Fibroblast of lung (primary cell): Measurements from ENCODE around the gene FAR1. TPM values are rescaled to one million over a fixed set of nuclear protein-coding genes. Genes with fewer than 3 reads are reported as not detected.

ENCODE experiments used
- DNase-seq, 2 donors: peaks; one replicate each; pipeline versions ENCODE4 v3.0.0 to v3.0.0-alpha.2; 2010; ENCODE audit warnings: low read depth in 2 of 2
- H2AFZ ChIP-seq: 2 replicates; pipeline ENCODE4 v1.5.1; 2012; ENCODE audit warnings: low read length, control low read depth, inconsistent platforms
- H3K27ac ChIP-seq: 2 replicates; pipeline ENCODE4 v1.5.1; 2011; ENCODE audit warnings: low read length, control low read depth; ENCODE audit not compliant: insufficient read depth
- H3K27me3 ChIP-seq: 2 replicates; pipeline ENCODE4 v1.5.1; 2011; ENCODE audit warnings: mild to moderate bottlenecking, low read length; ENCODE audit not compliant: control insufficient read depth, insufficient read depth
- H3K36me3 ChIP-seq: 2 replicates; pipeline ENCODE4 v1.5.1; 2011; ENCODE audit warnings: low read length; ENCODE audit not compliant: control insufficient read depth, insufficient read depth
- H3K4me1 ChIP-seq: 2 replicates; pipeline ENCODE4 v1.5.1; 2011; ENCODE audit warnings: low read length; ENCODE audit not compliant: control insufficient read depth, insufficient read depth; ENCODE audit errors: extremely low read depth
- H3K4me2 ChIP-seq: 2 replicates; pipeline ENCODE4 v1.5.1; 2011; ENCODE audit warnings: low read length, control low read depth; ENCODE audit not compliant: insufficient read depth; ENCODE audit errors: extremely low read depth
- H3K4me3 ChIP-seq, 4 experiments: fragments of 200-600 bp in 1 of 4; sonication (generic) in 1 of 4; replicated peaks in 1 of 4; 2 replicates each; pipeline ENCODE4 v1.5.1; 2011 to 2016; ENCODE audit warnings: low read length in 4 of 4, low read depth in 3 of 4, mild to moderate bottlenecking in 3 of 4, control low read depth in 2 of 4, inconsistent platforms in 1 of 4, mixed read lengths in 1 of 4; ENCODE audit not compliant: insufficient read depth in 1 of 4; ENCODE audit errors: control extremely low read depth in 1 of 4
- H3K79me2 ChIP-seq: 2 replicates; pipeline ENCODE4 v1.5.1; 2012; ENCODE audit warnings: mild to moderate bottlenecking, low read length, inconsistent platforms; ENCODE audit not compliant: control insufficient read depth, insufficient read depth
- H3K9ac ChIP-seq: 2 replicates; pipeline ENCODE4 v1.5.1; 2011; ENCODE audit warnings: mild to moderate bottlenecking, low read length, control low read depth; ENCODE audit not compliant: insufficient read depth
- H3K9me3 ChIP-seq: 2 replicates; pipeline ENCODE4 v1.5.1; 2012; ENCODE audit warnings: low read depth, low read length; ENCODE audit not compliant: control insufficient read depth, insufficient read depth
- H4K20me1 ChIP-seq: 2 replicates; pipeline ENCODE4 v1.5.1; 2011; ENCODE audit warnings: low read length; ENCODE audit not compliant: control insufficient read depth, insufficient read depth; ENCODE audit errors: extremely low read depth
- EZH2 ChIP-seq: IDR thresholded peaks from 2 replicates; pipeline ENCODE4 v1.5.1; 2012; ENCODE audit warnings: low read length, control low read depth, mild to moderate bottlenecking; ENCODE audit errors: missing control alignments
- polyA plus RNA-seq, 2 donors: library from polyadenylated mRNA; depleted of rRNA in 1 of 2; stranded (reverse) in 1 of 2; unstranded in 1 of 2; fragments of >200 nt; gene quantifications; 2 replicates each; pipeline ENCODE4 v1.2.1, GENCODE V29; 2011 to 2012; ENCODE audit warnings: missing spikeins in 1 of 2
- total RNA-seq: library from RNA; depleted of rRNA; stranded (reverse); fragments of >200 nt; gene quantifications from 2 replicates; pipeline ENCODE4 v1.2.1, GENCODE V29; 2014
- TF ChIP-seq, protein P1 (sequence below), 2 donors: IDR thresholded peaks in 1 of 2; conservative IDR thresholded peaks in 1 of 2; 1 replicate in 1 of 2; 2 replicates in 1 of 2; pipeline ENCODE4 v1.5.1; 2011 to 2012; ENCODE audit warnings: low read length in 2 of 2, control low read depth in 1 of 2, inconsistent platforms in 1 of 2, low read depth in 1 of 2, mild to moderate bottlenecking in 1 of 2

Gene FAR1
- total and polyA plus RNA-seq, 2 donors (not counting 1 experiment from before 2014, with no cell fraction given) = 58.1 to 69.1 TPM

DNA sequence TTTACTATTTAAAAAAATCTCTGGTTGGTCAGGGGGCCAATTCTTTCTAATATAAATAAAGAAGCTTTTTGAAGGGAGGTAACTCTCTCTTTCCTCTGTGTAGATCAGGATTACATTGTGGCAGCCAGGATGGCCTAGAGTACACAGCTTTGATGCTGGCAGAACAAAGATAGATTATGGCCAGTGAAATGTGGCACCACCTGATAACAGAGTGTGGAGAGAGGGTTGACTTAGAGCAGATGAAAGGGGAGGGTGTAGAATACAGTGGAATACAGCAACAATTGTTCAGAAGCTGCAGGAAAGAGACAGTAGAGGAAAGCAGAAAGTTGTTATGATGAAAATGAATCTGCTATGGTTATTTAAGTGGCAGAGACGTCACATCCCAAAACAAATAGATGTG, 99.0 kb downstream of the FAR1 start:
- H3K27ac ChIP-seq = no peak overlapping the region
- H3K36me3 ChIP-seq = no peaks in the 10 kb centered on the region
- DNase-seq = no peak
- no peak overlapping the region for H3K4me2 ChIP-seq
- TF ChIP-seq EZH2 = no peak
- TF ChIP-seq, protein P1, sequence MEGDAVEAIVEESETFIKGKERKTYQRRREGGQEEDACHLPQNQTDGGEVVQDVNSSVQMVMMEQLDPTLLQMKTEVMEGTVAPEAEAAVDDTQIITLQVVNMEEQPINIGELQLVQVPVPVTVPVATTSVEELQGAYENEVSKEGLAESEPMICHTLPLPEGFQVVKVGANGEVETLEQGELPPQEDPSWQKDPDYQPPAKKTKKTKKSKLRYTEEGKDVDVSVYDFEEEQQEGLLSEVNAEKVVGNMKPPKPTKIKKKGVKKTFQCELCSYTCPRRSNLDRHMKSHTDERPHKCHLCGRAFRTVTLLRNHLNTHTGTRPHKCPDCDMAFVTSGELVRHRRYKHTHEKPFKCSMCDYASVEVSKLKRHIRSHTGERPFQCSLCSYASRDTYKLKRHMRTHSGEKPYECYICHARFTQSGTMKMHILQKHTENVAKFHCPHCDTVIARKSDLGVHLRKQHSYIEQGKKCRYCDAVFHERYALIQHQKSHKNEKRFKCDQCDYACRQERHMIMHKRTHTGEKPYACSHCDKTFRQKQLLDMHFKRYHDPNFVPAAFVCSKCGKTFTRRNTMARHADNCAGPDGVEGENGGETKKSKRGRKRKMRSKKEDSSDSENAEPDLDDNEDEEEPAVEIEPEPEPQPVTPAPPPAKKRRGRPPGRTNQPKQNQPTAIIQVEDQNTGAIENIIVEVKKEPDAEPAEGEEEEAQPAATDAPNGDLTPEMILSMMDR (conservative IDR thresholded peaks at IDR 0.05 in 1 of 2, IDR thresholded peaks at IDR 0.05 in 1 of 2; ENCODE audit: low read depth in 1 of 2, low read length in 2 of 2) = no peak
- H4K20me1 ChIP-seq = no peaks in the 10 kb centered on the region
- H3K9me3 ChIP-seq = no peaks in the 10 kb centered on the region
- H3K79me2 ChIP-seq = no peaks in the 10 kb centered on the region
- no peaks in the 10 kb centered on the region for H3K4me1 ChIP-seq
- no peak overlapping the region for H3K9ac ChIP-seq
- no peak overlapping the region for H2AFZ ChIP-seq
- H3K27me3 ChIP-seq = no peaks in the 10 kb centered on the region
- H3K4me3 ChIP-seq = no peak overlapping the region

DNA sequence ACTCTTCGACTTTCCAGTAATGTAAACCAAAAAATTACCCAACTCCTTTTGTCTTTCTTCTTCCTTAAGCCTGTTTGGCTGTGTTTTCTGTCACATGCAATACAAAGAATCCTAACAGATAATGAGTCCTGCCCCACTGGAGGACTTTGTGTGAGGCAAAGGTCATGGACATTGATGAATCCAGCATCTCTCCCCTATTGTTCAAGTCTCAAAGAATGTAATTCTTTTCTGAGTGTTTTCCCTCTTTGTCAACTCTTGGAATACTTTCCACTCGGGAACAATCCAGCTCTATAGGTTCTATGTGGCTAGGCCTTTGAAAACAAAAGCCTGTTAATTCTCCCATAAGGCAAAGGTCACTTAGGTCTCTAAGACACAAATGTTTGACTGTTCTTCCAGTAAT, 100.7 kb downstream of the FAR1 start:
- Histone ChIP-seq H3K4me3 (no peak overlapping the region), H2AFZ (no peak overlapping the region), H3K4me1 (no peaks in the 10 kb centered on the region), H3K27me3 (no peaks in the 10 kb centered on the region), H3K9ac (no peak overlapping the region), H3K4me2 (no peak overlapping the region), H3K79me2 (no peaks in the 10 kb centered on the region), H4K20me1 (no peaks in the 10 kb centered on the region), H3K36me3 (no peaks in the 10 kb centered on the region), H3K27ac (no peak overlapping the region), H3K9me3 (no peaks in the 10 kb centered on the region)
- TF ChIP-seq, protein P1 (conservative IDR thresholded peaks at IDR 0.05 in 1 of 2, IDR thresholded peaks at IDR 0.05 in 1 of 2; ENCODE audit: low read depth in 1 of 2, low read length in 2 of 2) = no peak
- no peak for TF ChIP-seq EZH2
- no peak for DNase-seq

DNA sequence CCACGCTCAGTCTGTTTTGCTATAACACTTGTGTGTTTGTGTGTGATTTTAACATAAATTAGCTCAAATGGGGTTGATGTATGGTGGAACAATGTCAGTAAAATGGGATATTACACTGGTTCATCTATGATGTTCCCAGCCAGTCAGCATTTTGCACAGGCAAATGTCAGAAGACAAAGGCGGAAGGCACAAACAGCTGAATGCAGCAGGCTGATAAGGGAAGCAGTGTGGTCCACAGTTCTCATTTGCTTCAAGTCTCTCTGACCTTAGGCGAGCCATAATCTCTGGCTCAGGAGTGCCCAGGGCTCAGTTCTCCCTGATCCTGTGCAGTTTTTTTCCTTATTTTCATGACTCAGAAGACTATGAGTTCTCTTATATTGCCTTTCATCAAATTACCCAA, 102.7 kb downstream of the FAR1 start:
- Histone ChIP-seq H3K27ac (no peak overlapping the region), H3K4me1 (no peaks in the 10 kb centered on the region), H3K9ac (no peak overlapping the region), H3K79me2 (no peaks in the 10 kb centered on the region), H3K4me3 (no peak overlapping the region), H3K36me3 (no peaks in the 10 kb centered on the region), H3K27me3 (no peaks in the 10 kb centered on the region), H4K20me1 (no peaks in the 10 kb centered on the region), H3K9me3 (no peaks in the 10 kb centered on the region), H2AFZ (no peak overlapping the region), H3K4me2 (no peak overlapping the region)
- TF ChIP-seq, protein P1 (conservative IDR thresholded peaks at IDR 0.05 in 1 of 2, IDR thresholded peaks at IDR 0.05 in 1 of 2; ENCODE audit: low read depth in 1 of 2, low read length in 2 of 2) = no peak
- TF ChIP-seq EZH2 = no peak
- no peak for DNase-seq
